Activated CD4-positive, alpha-beta memory T cell treated with anti-CD3 and anti-CD28 coated beads for 36 hours (primary cell): Measurements from ENCODE around the gene FKBP3. TPM values are rescaled to one million over a fixed set of nuclear protein-coding genes. Genes with fewer than 3 reads are reported as not detected.
"Not testable (repeated sequence)": the region's sequence is repeated elsewhere in the genome, so short reads cannot be mapped to it uniquely, and the experiment has no call there.

ENCODE experiments used
- CTCF ChIA-PET: fragments of 350-600 bp; sonication (Branson Sonifier 250); formaldehyde crosslinking; loops from one replicate; lab custom pipeline; 2021; ENCODE audit warnings: antibody characterized with exemption, inconsistent platforms; lab: Charles Lee
- POLR2A ChIA-PET: fragments of 350-600 bp; sonication (Branson Sonifier 250); formaldehyde crosslinking; loops from one replicate; lab custom pipeline; 2021; ENCODE audit warnings: antibody characterized with exemption; lab: Charles Lee
- DNase-seq: peaks from one replicate; pipeline ENCODE4 v3.0.0-alpha.2; 2020
- H3K27ac Mint-ChIP-seq: one replicate; pipeline ENCODE4 v1.8.0; 2021; ENCODE audit warnings: mixed read lengths
- H3K27me3 Mint-ChIP-seq: one replicate; pipeline ENCODE4 v1.8.0; 2021; ENCODE audit warnings: mixed read lengths
- H3K36me3 Mint-ChIP-seq: one replicate; pipeline ENCODE4 v1.8.0; 2021; ENCODE audit warnings: mixed read lengths
- H3K4me1 Mint-ChIP-seq: one replicate; pipeline ENCODE4 v1.8.0; 2021; ENCODE audit warnings: low read depth, mixed read lengths
- H3K4me3 Mint-ChIP-seq: one replicate; pipeline ENCODE4 v1.8.0; 2021; ENCODE audit warnings: mild to moderate bottlenecking, mixed read lengths
- H3K9me3 Mint-ChIP-seq: one replicate; pipeline ENCODE4 v1.8.0; 2021; ENCODE audit warnings: mixed read lengths
- intact Hi-C: fragments of 100-400 bp; cut with micrococcal nuclease; formaldehyde crosslinking; loops from one replicate; pipeline ENCODE4 v1.15.1; 2023
- total RNA-seq, 2 experiments: library from RNA; stranded (reverse); gene quantifications; one replicate each; pipeline ENCODE4 v1.2.3, GENCODE V29; 2021

The FKBP3 gene
- total RNA-seq, 2 experiments from 2014 or later: 71.2 to 72.4 TPM

DNA sequence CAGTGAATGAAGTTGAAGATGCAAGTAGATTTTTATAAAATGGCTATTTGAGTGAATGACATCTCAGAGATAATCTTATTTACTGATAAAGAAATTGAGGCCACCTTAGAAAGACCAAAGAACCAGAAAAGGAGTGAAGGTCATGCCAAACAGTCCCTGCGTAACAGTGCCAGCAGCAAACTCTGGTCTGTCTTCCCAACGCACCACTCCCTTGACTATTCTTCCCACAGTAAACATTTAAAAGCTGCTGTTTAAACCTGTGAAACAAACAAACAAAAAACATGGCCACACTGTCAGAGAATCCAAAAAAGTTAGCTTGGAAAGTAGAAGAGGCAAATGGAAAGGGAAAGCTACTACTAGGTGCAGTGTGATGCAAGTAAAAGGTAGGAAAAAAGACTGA is 51.9 kb downstream of the FKBP3 start:
- intact Hi-C loops: no loop called here
- DNase-seq: no peak
- Mint-ChIP-seq H3K27me3 (no peaks in the 10 kb centered on the region), H3K4me1 (peaks cover 27% of the 10 kb centered on the region), H3K9me3 (no peaks in the 10 kb centered on the region), H3K4me3 (no peak overlapping the region), H3K27ac (no peak overlapping the region), H3K36me3 (peaks cover 6% of the 10 kb centered on the region)
- ChIA-PET CTCF (no interaction called here), POLR2A (no interaction called here)

DNA sequence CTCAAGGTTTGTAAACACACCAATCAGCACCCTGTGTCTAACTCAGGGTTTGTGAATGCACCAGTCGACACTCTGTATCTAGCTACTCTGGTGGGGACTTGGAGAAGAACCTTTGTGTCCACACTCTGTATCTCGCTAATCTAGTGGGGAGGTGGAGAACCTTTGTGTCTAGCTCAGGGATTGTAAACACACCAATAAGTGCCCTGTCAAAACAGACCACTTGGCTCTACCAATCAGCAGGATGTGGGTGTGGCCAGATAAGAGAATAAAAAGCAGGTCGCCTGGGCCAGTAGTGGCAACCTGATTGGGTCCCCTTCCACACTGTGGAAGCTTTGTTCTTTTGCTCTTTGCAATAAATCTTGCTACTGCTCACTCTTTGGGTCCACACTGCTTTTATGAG is 53.2 kb downstream of the FKBP3 start:
- DNase-seq, H3K4me3 Mint-ChIP-seq, H3K27me3 Mint-ChIP-seq, POLR2A ChIA-PET, intact Hi-C loops, CTCF ChIA-PET, H3K27ac Mint-ChIP-seq, H3K36me3 Mint-ChIP-seq, H3K9me3 Mint-ChIP-seq: not testable (repeated sequence)
- H3K4me1 Mint-ChIP-seq: peaks cover 14% of the 10 kb centered on the region

GRCh38 chr14:45080416-45080968 is 53.8 kb downstream of the FKBP3 start:
- DNase-seq, H3K27me3 Mint-ChIP-seq, H3K4me1 Mint-ChIP-seq, CTCF ChIA-PET, H3K4me3 Mint-ChIP-seq, intact Hi-C loops, H3K9me3 Mint-ChIP-seq, H3K36me3 Mint-ChIP-seq, H3K27ac Mint-ChIP-seq, POLR2A ChIA-PET: not testable (repeated sequence)

GRCh38 chr14:45078323-45078722 is 56.0 kb downstream of the FKBP3 start:
- DNase-seq: no peak
- H3K4me1 Mint-ChIP-seq: peaks cover 2% of the 10 kb centered on the region
- intact Hi-C loops: no loop called here
- H3K27ac Mint-ChIP-seq: no peak overlapping the region
- H3K27me3 Mint-ChIP-seq: no peaks in the 10 kb centered on the region
- H3K9me3 Mint-ChIP-seq: no peaks in the 10 kb centered on the region
- no peak overlapping the region for H3K4me3 Mint-ChIP-seq
- no peaks in the 10 kb centered on the region for H3K36me3 Mint-ChIP-seq
- POLR2A ChIA-PET: no interaction called here
- CTCF ChIA-PET: no interaction called here

DNA sequence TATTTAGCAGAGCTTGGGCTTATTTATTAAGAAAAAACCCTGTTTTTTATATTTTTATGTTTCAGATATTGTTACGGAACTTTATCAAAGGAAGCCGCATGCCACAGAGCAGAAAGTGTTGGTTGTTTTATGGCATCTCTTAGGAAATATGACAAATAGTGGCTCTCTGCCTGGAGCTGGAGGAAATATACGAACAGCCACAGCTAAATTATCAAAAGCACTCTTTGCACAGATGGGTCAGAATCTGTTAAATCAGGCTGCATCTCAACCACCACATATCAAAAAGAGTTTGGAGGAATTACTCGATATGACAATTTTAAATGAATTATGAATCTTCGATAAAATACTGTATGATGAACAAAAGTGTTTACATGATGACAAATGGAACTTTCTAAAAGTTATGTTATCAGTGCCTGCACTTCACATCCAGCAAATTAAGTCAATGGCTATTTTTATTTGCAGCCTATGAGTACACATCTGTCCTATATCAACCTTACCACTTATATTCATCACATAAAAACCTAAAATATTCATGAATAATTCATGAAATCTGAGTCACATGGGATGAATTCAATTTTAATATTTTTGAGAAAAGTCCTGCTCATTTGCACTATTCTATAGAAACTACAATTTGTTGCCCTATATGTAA is 60.9 kb downstream of the FKBP3 start:
- H3K9me3 Mint-ChIP-seq: no peaks in the 10 kb centered on the region

DNA sequence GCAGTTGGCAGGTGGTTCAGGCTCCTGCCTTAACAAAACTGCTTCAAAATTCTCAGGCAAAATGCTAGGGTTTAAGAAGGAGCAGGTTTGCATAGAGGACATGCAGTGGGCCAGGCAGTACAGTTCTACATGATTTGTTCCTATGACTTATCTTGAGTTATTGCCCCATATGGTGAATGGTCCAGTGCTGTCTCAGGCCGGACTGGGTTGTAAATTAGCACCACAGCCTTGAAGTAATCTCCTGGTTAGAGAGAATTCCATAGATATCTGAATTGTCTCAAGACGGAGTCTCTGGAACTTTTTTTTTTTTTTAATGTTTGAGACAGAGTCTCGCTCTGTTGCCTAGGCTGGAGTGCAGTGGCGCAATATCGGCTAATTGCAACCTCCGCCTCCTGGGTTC is 62.2 kb downstream of the FKBP3 start:
- intact Hi-C loops: no loop called here
- no peak for DNase-seq
- POLR2A ChIA-PET: no interaction called here
- Mint-ChIP-seq H3K4me3 (no peak overlapping the region), H3K27ac (no peak overlapping the region), H3K36me3 (peaks cover 1% of the 10 kb centered on the region), H3K9me3 (no peaks in the 10 kb centered on the region), H3K4me1 (no peaks in the 10 kb centered on the region), H3K27me3 (no peaks in the 10 kb centered on the region)
- CTCF ChIA-PET: no interaction called here

More for the DNA sequence above, 60.9 kb downstream of the FKBP3 start:
- Mint-ChIP-seq H3K27me3 (no peaks in the 10 kb centered on the region), H3K4me1 (no peaks in the 10 kb centered on the region), H3K4me3 (no peak overlapping the region), H3K36me3 (peaks cover 1% of the 10 kb centered on the region), H3K27ac (no peak overlapping the region)
- no peak for DNase-seq
- intact Hi-C loops: no loop called here
- ChIA-PET POLR2A (no interaction called here), CTCF (no interaction called here)

DNA sequence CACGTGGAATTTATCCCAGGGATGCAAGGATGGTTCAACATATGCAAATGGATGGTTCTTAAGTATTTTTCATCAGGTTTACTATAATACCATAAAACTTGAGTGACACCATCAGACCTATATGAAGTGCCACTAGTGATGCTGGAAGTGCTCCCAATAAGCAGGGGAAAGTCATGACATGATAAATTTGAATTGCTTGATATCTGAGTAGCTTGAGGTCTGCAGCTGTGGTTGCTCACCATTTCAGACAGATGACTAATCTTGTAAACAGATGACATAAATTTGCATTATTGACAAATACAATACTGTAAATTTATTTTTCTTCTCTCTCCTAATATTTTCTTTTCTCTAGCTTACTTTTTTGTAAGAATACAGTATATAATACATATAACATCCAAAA is 64.1 kb downstream of the FKBP3 start:
- ChIA-PET POLR2A (no interaction called here), CTCF (no interaction called here)
- H3K4me1 Mint-ChIP-seq: no peaks in the 10 kb centered on the region
- no peak for DNase-seq
- H3K4me3 Mint-ChIP-seq: no peak overlapping the region
- no peaks in the 10 kb centered on the region for H3K27me3 Mint-ChIP-seq
- H3K36me3 Mint-ChIP-seq: peaks cover 1% of the 10 kb centered on the region
- intact Hi-C loops: no loop called here
- no peak overlapping the region for H3K27ac Mint-ChIP-seq
- H3K9me3 Mint-ChIP-seq: no peaks in the 10 kb centered on the region

DNA sequence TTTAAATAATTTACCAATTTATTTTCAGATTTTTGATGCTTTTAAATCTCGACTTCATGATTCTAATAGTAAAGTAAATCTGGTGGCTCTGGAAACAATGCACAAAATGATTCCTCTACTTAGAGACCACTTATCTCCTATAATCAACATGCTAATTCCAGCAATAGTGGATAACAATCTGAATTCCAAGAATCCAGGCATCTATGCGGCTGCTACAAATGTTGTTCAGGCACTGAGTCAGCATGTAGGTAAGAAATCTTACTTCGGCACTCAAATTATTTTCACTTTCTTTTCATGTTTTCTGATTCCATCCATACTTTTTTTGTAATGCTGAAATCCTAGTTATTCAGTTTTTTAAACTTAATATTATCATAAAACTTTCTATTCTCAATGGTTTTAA is 65.9 kb downstream of the FKBP3 start:
- Mint-ChIP-seq H3K27ac (no peak overlapping the region), H3K9me3 (no peaks in the 10 kb centered on the region), H3K4me3 (no peak overlapping the region), H3K36me3 (peaks cover 1% of the 10 kb centered on the region), H3K4me1 (no peaks in the 10 kb centered on the region), H3K27me3 (no peaks in the 10 kb centered on the region)
- intact Hi-C loops: no loop called here
- ChIA-PET POLR2A (no interaction called here), CTCF (no interaction called here)
- no peak for DNase-seq

GRCh38 chr14:45066667-45067066 is 67.6 kb downstream of the FKBP3 start:
- CTCF ChIA-PET: no interaction called here
- Mint-ChIP-seq H3K9me3 (no peaks in the 10 kb centered on the region), H3K27me3 (no peaks in the 10 kb centered on the region), H3K4me3 (no peak overlapping the region), H3K36me3 (peaks cover 1% of the 10 kb centered on the region), H3K4me1 (no peaks in the 10 kb centered on the region), H3K27ac (no peak overlapping the region)
- POLR2A ChIA-PET: no interaction called here
- DNase-seq: no peak
- intact Hi-C loops: no loop called here

DNA sequence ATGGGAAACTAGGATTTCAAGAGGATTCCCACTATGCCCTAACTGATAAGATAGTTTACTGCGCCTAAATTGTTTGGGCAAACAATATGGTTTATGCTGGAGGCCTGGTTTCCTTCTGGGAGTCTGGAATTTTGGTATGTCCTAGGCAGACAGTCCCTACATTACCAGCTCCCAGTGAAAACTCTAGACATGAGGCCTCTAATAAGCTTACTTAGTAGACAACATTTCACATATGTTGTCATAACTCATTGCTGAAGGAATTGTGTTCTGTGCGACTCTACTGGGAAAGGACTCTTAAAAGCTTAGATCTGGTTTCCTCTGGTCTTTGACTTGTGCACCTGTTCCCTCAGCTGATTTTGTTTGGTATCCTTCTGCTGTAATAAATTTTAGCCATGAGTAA is 68.3 kb downstream of the FKBP3 start:
- no peaks in the 10 kb centered on the region for H3K27me3 Mint-ChIP-seq
- intact Hi-C loops: no loop called here
- peaks cover 1% of the 10 kb centered on the region for H3K36me3 Mint-ChIP-seq
- no peaks in the 10 kb centered on the region for H3K4me1 Mint-ChIP-seq
- H3K9me3 Mint-ChIP-seq: no peaks in the 10 kb centered on the region
- DNase-seq: no peak
- no peak overlapping the region for H3K4me3 Mint-ChIP-seq
- no peak overlapping the region for H3K27ac Mint-ChIP-seq
- CTCF ChIA-PET: no interaction called here
- POLR2A ChIA-PET: no interaction called here

Other genes with a start within 250 kb of the FKBP3 start
- 10 to 100 TPM; 11.0 to 11.8 TPM for gene KLHL28, start 172.5 kb downstream of the FKBP3 start, total RNA-seq
- gene TOGARAM1, start 172.3 kb downstream of the FKBP3 start, total RNA-seq: 1 to 10 TPM; 4.5 to 5.4 TPM
- 10 to 100 TPM; 38.9 to 40.9 TPM for gene PRPF39, start 50.4 kb downstream of the FKBP3 start, total RNA-seq
- gene FANCM, start 1.4 kb upstream of the FKBP3 start, total RNA-seq: 10 to 100 TPM; 15.9 to 17.2 TPM
- gene MIS18BP1, start 118.7 kb upstream of the FKBP3 start, total RNA-seq: 10 to 100 TPM; 53.7 to 58.5 TPM